Lower leg skin (tissue), 4 donors: ENCODE results near the gene GJD3. TPM values are rescaled to one million over a fixed set of nuclear protein-coding genes. Genes with fewer than 3 reads are reported as not detected.

Source experiments
- DNase-seq, 2 donors: peaks; one replicate each; pipeline ENCODE4 v3.0.0-alpha.2; 2019; ENCODE audit warnings: low spot score in 2 of 2
- H3K4me3 ChIP-seq: fragments of 200-600 bp; sonication (generic); 2 replicates; pipeline ENCODE4 v1.5.1; 2017; ENCODE audit warnings: mild to moderate bottlenecking, low read depth; ENCODE audit not compliant: poor library complexity, severe bottlenecking
- CTCF ChIP-seq, 3 donors: fragments of 450-650 bp; IDR thresholded peaks; one replicate each; pipeline ENCODE4 v1.5.1; 2016; ENCODE audit warnings: antibody characterized with exemption in 3 of 3, mild to moderate bottlenecking in 3 of 3, moderate library complexity in 2 of 3
- POLR2A ChIP-seq, 2 donors: fragments of 450-650 bp; IDR thresholded peaks; one replicate each; pipeline ENCODE4 v1.6.1; 2016 to 2017; ENCODE audit warnings: antibody characterized with exemption in 2 of 2, mild to moderate bottlenecking in 1 of 2, moderate library complexity in 1 of 2
- WGBS, 2 donors: methylation state at CpG; one replicate each; pipeline ENCODE4 v1.1.5; 2018; 5-methylcytosine and 5-hydroxymethylcytosine counted together
- intact Hi-C: fragments of 100-400 bp; cut with DNase I; formaldehyde crosslinking; loops from one replicate; pipeline ENCODE4 v1.15.0; 2023; ENCODE audit warnings: low total_unique reads
- total RNA-seq, 4 donors: library from RNA; depleted of rRNA; stranded (reverse); fragments of >200 nt; gene quantifications; one replicate each; pipeline ENCODE4 v1.1.0, GENCODE V29; 2016

The GJD3 gene
- total RNA-seq, 4 donors from 2014 or later: not detected

DNA sequence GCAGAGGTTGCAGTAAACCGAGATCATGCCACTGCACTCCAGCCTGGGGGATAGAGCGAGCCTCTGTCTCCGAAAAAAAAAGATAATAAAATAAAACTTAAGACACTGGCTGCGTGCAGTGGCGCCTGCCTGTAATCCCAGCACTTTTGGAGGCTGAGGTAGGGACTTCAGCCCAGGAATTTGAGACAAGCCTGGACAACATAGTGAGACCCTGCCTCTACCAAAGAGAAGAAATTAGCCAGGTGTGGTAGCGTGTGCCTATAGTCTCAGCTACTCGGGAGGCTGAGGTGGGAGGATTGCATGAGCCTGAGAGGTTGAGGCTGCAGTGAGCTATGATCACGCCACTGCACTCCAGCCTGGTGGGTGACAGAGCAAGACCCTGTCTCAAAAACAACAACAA, 28.9 kb downstream of the GJD3 start:
- DNase-seq: no peak
- 72 to 80% methylated on average over 8 of the region's 8 CpGs for WGBS, 2 donors
- intact Hi-C loops: no loop called here
- no peak overlapping the region for H3K4me3 ChIP-seq
- TF ChIP-seq POLR2A (IDR thresholded peaks at IDR 0.05): no peak
- no peak for TF ChIP-seq CTCF (IDR thresholded peaks at IDR 0.05)

- no peak for DNase-seq
- no peak overlapping the region for H3K4me3 ChIP-seq
- 71 to 86% methylated on average over 4 of the region's 4 CpGs for WGBS, 2 donors
- no peak for TF ChIP-seq POLR2A (IDR thresholded peaks at IDR 0.05)
- no peak for TF ChIP-seq CTCF (IDR thresholded peaks at IDR 0.05)
- intact Hi-C loops: no loop called here
These were observed 30.6 kb downstream of the GJD3 start for GRCh38 chr17:40333781-40334448.

DNA sequence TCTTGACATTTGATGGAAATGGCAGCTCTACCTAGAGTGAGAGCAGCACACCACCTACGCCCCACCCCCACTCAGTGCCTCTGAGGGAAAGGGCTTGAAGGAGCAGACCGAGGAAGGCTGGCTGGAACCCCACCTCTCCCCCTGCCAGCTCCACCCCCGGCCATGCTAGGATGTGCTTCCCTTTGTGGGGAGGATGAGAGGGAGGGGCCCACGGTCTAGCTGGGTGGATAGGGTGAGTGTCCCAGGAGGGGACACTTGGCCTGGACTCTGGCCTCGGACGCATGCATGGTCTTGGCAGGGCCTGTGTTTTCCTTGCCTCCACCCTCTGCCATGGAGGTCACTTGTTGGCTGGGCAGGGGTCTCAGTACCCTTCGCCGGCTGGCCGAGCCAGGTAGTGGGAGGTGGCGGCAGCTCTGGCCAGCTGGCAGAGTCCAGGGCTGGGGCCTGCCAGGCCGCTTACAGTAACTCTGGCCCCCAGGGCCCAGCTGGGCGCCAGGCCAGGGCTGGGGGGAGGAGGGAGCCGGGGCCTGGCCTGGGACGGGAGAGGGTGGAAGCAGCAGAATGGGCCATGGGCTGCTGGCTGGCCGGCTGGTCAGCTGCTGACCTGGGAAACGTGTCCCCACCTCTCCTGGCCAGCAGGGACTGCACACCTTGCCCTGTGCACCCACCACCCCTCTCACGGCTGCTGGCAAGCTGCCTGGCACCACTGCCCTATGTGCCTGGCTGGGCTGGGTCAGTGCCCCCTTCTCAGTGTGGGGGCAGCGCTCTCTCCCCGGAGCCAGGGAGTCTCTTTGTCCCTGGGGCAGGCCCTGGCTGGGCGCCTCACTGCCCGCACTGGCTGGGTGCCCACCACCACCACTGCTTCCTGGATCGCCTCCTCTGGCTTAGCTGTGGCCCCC, 32.5 kb downstream of the GJD3 start:
- no peak for TF ChIP-seq CTCF (IDR thresholded peaks at IDR 0.05)
- no peak for TF ChIP-seq POLR2A (IDR thresholded peaks at IDR 0.05)
- no peak overlapping the region for H3K4me3 ChIP-seq
- WGBS, 2 donors: 10 to 11% methylated on average over 7 to 20 of the region's 22 CpGs
- intact Hi-C loops: no loop called here
- DNase-seq: peak in 1 of 2 donors; percentile 96

GRCh38 chr17:40330850-40331470, 33.6 kb downstream of the GJD3 start:
- no peak for DNase-seq
- no peak overlapping the region for H3K4me3 ChIP-seq
- no peak for TF ChIP-seq POLR2A (IDR thresholded peaks at IDR 0.05)
- no peak for TF ChIP-seq CTCF (IDR thresholded peaks at IDR 0.05)
- WGBS, 2 donors: 81 to 91% methylated on average over 6 to 8 of the region's 10 CpGs
- intact Hi-C loops: no loop called here

GRCh38 chr17:40329839-40330794, 34.4 kb downstream of the GJD3 start:
- H3K4me3 ChIP-seq: no peak overlapping the region
- TF ChIP-seq POLR2A (IDR thresholded peaks at IDR 0.05) (no peak), CTCF (IDR thresholded peaks at IDR 0.05) (no peak)
- 25 to 28% methylated on average over 11 of the region's 11 CpGs for WGBS, 2 donors
- no peak for DNase-seq
- intact Hi-C loops: no loop called here
